ENCODE measurements around the gene B3GAT2. TPM values are rescaled to one million over a fixed set of nuclear protein-coding genes. Genes with fewer than 3 reads are reported as not detected.

The B3GAT2 gene
- total RNA-seq, 1 experiment from 2014 or later = not detected

- CTCF ChIA-PET = interaction anchor here (0.6 to 0.8 kb wide), 2 partner anchors 52 to 98 kb away, joined by 3 read pairs; no protein-coding TSS in a partner anchor
- Mint-ChIP-seq H3K4me3 (ENCODE audit: unreplicated experiment) (no peak overlapping the region), H3K27me3 (ENCODE audit: insufficient read depth, unreplicated experiment) (no peaks in the 10 kb centered on the region), H3K9me3 (ENCODE audit: unreplicated experiment) (no peaks in the 10 kb centered on the region), H3K4me1 (ENCODE audit: insufficient read depth, unreplicated experiment) (peaks cover 5% of the 10 kb centered on the region), H3K36me3 (ENCODE audit: insufficient read depth, unreplicated experiment) (no peaks in the 10 kb centered on the region), H3K27ac (ENCODE audit: low read depth, unreplicated experiment) (no peak overlapping the region)
- POLR2A ChIA-PET = no interaction called here
- DNase-seq (ENCODE audit: unreplicated experiment) = no peak
- BruUV-seq (replicated peaks) = no TSS peak
- TF ChIP-seq, protein P1, sequence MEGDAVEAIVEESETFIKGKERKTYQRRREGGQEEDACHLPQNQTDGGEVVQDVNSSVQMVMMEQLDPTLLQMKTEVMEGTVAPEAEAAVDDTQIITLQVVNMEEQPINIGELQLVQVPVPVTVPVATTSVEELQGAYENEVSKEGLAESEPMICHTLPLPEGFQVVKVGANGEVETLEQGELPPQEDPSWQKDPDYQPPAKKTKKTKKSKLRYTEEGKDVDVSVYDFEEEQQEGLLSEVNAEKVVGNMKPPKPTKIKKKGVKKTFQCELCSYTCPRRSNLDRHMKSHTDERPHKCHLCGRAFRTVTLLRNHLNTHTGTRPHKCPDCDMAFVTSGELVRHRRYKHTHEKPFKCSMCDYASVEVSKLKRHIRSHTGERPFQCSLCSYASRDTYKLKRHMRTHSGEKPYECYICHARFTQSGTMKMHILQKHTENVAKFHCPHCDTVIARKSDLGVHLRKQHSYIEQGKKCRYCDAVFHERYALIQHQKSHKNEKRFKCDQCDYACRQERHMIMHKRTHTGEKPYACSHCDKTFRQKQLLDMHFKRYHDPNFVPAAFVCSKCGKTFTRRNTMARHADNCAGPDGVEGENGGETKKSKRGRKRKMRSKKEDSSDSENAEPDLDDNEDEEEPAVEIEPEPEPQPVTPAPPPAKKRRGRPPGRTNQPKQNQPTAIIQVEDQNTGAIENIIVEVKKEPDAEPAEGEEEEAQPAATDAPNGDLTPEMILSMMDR (IDR thresholded peaks at IDR 0.05; ENCODE audit: unreplicated experiment) = no peak
- intact Hi-C loops (cut with micrococcal nuclease) = no loop called here
Measured at GRCh38 chr6:70831427-70831826, 125.4 kb downstream of the B3GAT2 start.

GRCh38 chr6:70823651-70824050, 133.2 kb downstream of the B3GAT2 start:
- DNase-seq (ENCODE audit: unreplicated experiment) = no peak
- intact Hi-C loops (cut with micrococcal nuclease) = no loop called here
- no peaks in the 10 kb centered on the region for H3K27me3 Mint-ChIP-seq (ENCODE audit: insufficient read depth, unreplicated experiment)
- H3K9me3 Mint-ChIP-seq (ENCODE audit: unreplicated experiment) = no peaks in the 10 kb centered on the region
- TF ChIP-seq, protein P1 (IDR thresholded peaks at IDR 0.05; ENCODE audit: unreplicated experiment) = no peak
- H3K4me3 Mint-ChIP-seq (ENCODE audit: unreplicated experiment) = no peak overlapping the region
- no peak overlapping the region for H3K27ac Mint-ChIP-seq (ENCODE audit: low read depth, unreplicated experiment)
- no TSS peak for BruUV-seq (replicated peaks)
- no peaks in the 10 kb centered on the region for H3K4me1 Mint-ChIP-seq (ENCODE audit: insufficient read depth, unreplicated experiment)
- CTCF ChIA-PET = no interaction called here
- H3K36me3 Mint-ChIP-seq (ENCODE audit: insufficient read depth, unreplicated experiment) = no peaks in the 10 kb centered on the region
- POLR2A ChIA-PET = interaction anchor here (0.7 to 0.8 kb wide), 2 partner anchors 8 to 31 kb away, joined by 3 read pairs; no protein-coding TSS in a partner anchor

- TF ChIP-seq, protein P1 (IDR thresholded peaks at IDR 0.05; ENCODE audit: unreplicated experiment) = no peak
- CTCF ChIA-PET = interaction anchor here (0.7 to 2.0 kb wide), 2 partner anchors 62 to 205 kb away, joined by 3 to 11 read pairs; no protein-coding TSS in a partner anchor
- Mint-ChIP-seq H3K27me3 (ENCODE audit: insufficient read depth, unreplicated experiment) (no peaks in the 10 kb centered on the region), H3K9me3 (ENCODE audit: unreplicated experiment) (no peaks in the 10 kb centered on the region), H3K27ac (ENCODE audit: low read depth, unreplicated experiment) (no peak overlapping the region), H3K36me3 (ENCODE audit: insufficient read depth, unreplicated experiment) (no peaks in the 10 kb centered on the region), H3K4me3 (ENCODE audit: unreplicated experiment) (no peak overlapping the region), H3K4me1 (ENCODE audit: insufficient read depth, unreplicated experiment) (no peaks in the 10 kb centered on the region)
- intact Hi-C loops (cut with micrococcal nuclease) = no loop called here
- DNase-seq (ENCODE audit: unreplicated experiment) = no peak
- BruUV-seq (replicated peaks) = no TSS peak
- POLR2A ChIA-PET = no interaction called here
Measured at GRCh38 chr6:70821751-70822150, 135.1 kb downstream of the B3GAT2 start.

GRCh38 chr6:70820778-70821177, 136.1 kb downstream of the B3GAT2 start:
- Mint-ChIP-seq H3K4me3 (ENCODE audit: unreplicated experiment) (no peak overlapping the region), H3K9me3 (ENCODE audit: unreplicated experiment) (no peaks in the 10 kb centered on the region), H3K27me3 (ENCODE audit: insufficient read depth, unreplicated experiment) (no peaks in the 10 kb centered on the region), H3K4me1 (ENCODE audit: insufficient read depth, unreplicated experiment) (no peaks in the 10 kb centered on the region), H3K36me3 (ENCODE audit: insufficient read depth, unreplicated experiment) (no peaks in the 10 kb centered on the region), H3K27ac (ENCODE audit: low read depth, unreplicated experiment) (no peak overlapping the region)
- no TSS peak for BruUV-seq (replicated peaks)
- CTCF ChIA-PET = no interaction called here
- TF ChIP-seq, protein P1 (IDR thresholded peaks at IDR 0.05; ENCODE audit: unreplicated experiment) = no peak
- intact Hi-C loops (cut with micrococcal nuclease) = no loop called here
- no peak for DNase-seq (ENCODE audit: unreplicated experiment)
- POLR2A ChIA-PET = no interaction called here
